HFFc6 (cell line): ENCODE data around the gene MTMR10. TPM values are rescaled to one million over a fixed set of nuclear protein-coding genes. Genes with fewer than 3 reads are reported as not detected.
A peak's percentile ranks its signal among the peaks of the same experiment; 100 is the strongest.

ENCODE experiments used
- DNase-seq: peaks from one replicate; pipeline ENCODE4 v3.0.0-alpha.2; 2018
- H3K27ac Mint-ChIP-seq: 2 replicates; pipeline ENCODE4 v1.8.0; 2020; ENCODE audit warnings: mild to moderate bottlenecking, mixed read lengths
- H3K27me3 Mint-ChIP-seq: 2 replicates; pipeline ENCODE4 v1.8.0; 2021; ENCODE audit warnings: mild to moderate bottlenecking, moderate library complexity, mixed read lengths; ENCODE audit not compliant: insufficient read depth
- H3K36me3 Mint-ChIP-seq: 2 replicates; pipeline ENCODE4 v1.8.0; 2021; ENCODE audit warnings: low read depth, mixed read lengths
- H3K4me1 Mint-ChIP-seq: 2 replicates; pipeline ENCODE4 v1.8.0; 2020; ENCODE audit warnings: low read depth, mixed read lengths
- H3K4me3 Mint-ChIP-seq: 2 replicates; pipeline ENCODE4 v1.8.0; 2020; ENCODE audit warnings: mild to moderate bottlenecking, moderate library complexity, mixed read lengths
- H3K9me3 Mint-ChIP-seq: 2 replicates; pipeline ENCODE4 v1.8.0; 2020; ENCODE audit warnings: mild to moderate bottlenecking, mixed read lengths
- total RNA-seq, 6 experiments: library from RNA; stranded (reverse); fragmentation: NEBNext Ultra II Directional; extraction: Animal tissue kit (Norgen Biotek cat#: 25700); gene quantifications; 2 replicates in 1 of 6; 3 replicates in 5 of 6; pipeline ENCODE4 v1.2.3, GENCODE V29; 2021
- TF ChIP-seq, protein P1 (sequence below): fragments of 200-600 bp; sonication (generic); IDR thresholded peaks from 2 replicates; pipeline ENCODE4 v1.5.0; 2021; ENCODE audit warnings: antibody characterized with exemption, mild to moderate bottlenecking

Gene MTMR10
- total RNA-seq, 6 experiments from 2014 or later, result 25.4 to 44.5 (median 41.5) TPM

GRCh38 chr15:31014608-31014925, 23.1 kb upstream of the MTMR10 start:
- Mint-ChIP-seq H3K9me3 (peaks cover 19% of the 10 kb centered on the region), H3K4me3 (no peak overlapping the region), H3K4me1 (peaks cover 47% of the 10 kb centered on the region), H3K27me3 (peaks cover 3% of the 10 kb centered on the region; the same call in 1 of the 2 replicates), H3K27ac (no peak overlapping the region), H3K36me3 (peaks cover 20% of the 10 kb centered on the region)
- TF ChIP-seq, protein P1, sequence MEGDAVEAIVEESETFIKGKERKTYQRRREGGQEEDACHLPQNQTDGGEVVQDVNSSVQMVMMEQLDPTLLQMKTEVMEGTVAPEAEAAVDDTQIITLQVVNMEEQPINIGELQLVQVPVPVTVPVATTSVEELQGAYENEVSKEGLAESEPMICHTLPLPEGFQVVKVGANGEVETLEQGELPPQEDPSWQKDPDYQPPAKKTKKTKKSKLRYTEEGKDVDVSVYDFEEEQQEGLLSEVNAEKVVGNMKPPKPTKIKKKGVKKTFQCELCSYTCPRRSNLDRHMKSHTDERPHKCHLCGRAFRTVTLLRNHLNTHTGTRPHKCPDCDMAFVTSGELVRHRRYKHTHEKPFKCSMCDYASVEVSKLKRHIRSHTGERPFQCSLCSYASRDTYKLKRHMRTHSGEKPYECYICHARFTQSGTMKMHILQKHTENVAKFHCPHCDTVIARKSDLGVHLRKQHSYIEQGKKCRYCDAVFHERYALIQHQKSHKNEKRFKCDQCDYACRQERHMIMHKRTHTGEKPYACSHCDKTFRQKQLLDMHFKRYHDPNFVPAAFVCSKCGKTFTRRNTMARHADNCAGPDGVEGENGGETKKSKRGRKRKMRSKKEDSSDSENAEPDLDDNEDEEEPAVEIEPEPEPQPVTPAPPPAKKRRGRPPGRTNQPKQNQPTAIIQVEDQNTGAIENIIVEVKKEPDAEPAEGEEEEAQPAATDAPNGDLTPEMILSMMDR, result no peak
- DNase-seq, result no peak

- peaks cover 45% of the 10 kb centered on the region for H3K4me1 Mint-ChIP-seq
- no peak overlapping the region for H3K4me3 Mint-ChIP-seq
- TF ChIP-seq, protein P1, result no peak
- DNase-seq, result no peak
- H3K9me3 Mint-ChIP-seq, result peaks cover 19% of the 10 kb centered on the region
- H3K36me3 Mint-ChIP-seq, result peaks cover 20% of the 10 kb centered on the region
- peak overlapping the region; percentile 47 for H3K27ac Mint-ChIP-seq
- peaks cover 3% of the 10 kb centered on the region; the same call in 1 of the 2 replicates for H3K27me3 Mint-ChIP-seq
Observed at GRCh38 chr15:31013863-31014607, 22.6 kb upstream of the MTMR10 start.

DNA sequence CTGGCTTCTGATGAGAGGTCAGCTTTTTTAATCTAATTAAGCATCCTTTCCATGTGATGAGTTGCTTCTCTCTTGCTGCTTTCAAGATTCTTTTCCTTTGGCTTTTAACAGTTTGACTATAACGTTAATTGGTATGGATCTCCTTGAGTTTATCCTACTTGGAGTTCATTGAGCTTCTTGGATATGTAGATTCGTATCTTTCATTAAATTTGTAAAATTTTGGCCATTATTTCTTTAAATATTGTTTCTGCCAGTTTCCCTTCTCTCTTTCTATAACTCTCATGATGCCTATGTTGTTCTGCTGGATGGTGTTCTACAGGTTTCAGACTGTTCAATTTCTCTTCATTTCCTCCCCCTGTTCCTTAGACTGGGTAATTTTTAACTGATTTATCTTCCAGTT, 21.0 kb upstream of the MTMR10 start:
- H3K4me3 Mint-ChIP-seq, result no peak overlapping the region
- no peak overlapping the region for H3K27ac Mint-ChIP-seq
- peaks cover 3% of the 10 kb centered on the region; the same call in 1 of the 2 replicates for H3K27me3 Mint-ChIP-seq
- H3K36me3 Mint-ChIP-seq, result peaks cover 20% of the 10 kb centered on the region
- peaks cover 19% of the 10 kb centered on the region for H3K9me3 Mint-ChIP-seq
- DNase-seq, result no peak
- TF ChIP-seq, protein P1, result no peak
- H3K4me1 Mint-ChIP-seq, result peaks cover 40% of the 10 kb centered on the region

DNA sequence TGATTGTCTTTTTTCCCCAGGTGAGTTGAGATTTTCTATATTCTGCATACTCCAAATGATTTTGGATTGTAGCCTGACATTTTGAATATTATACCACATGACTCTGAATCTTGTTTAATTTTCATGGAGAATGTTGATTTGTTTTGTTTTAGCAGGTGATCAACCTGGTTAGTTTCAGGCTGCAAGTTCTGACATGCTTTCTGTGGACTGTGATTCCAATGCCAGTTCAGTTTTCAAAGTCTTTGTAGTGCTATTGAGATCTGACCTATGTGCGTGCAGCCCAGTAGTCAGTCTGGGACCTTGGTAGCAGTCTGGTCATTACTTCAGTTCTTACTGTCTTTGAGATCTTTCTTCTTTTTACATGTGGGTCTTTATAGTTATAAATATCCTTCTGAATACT, 18.6 kb upstream of the MTMR10 start:
- Mint-ChIP-seq H3K4me3 (no peak overlapping the region), H3K36me3 (peaks cover 20% of the 10 kb centered on the region), H3K27me3 (peaks cover 3% of the 10 kb centered on the region; the same call in 1 of the 2 replicates), H3K9me3 (peaks cover 19% of the 10 kb centered on the region), H3K27ac (no peak overlapping the region), H3K4me1 (peaks cover 17% of the 10 kb centered on the region)
- no peak for DNase-seq
- TF ChIP-seq, protein P1, result no peak

DNA sequence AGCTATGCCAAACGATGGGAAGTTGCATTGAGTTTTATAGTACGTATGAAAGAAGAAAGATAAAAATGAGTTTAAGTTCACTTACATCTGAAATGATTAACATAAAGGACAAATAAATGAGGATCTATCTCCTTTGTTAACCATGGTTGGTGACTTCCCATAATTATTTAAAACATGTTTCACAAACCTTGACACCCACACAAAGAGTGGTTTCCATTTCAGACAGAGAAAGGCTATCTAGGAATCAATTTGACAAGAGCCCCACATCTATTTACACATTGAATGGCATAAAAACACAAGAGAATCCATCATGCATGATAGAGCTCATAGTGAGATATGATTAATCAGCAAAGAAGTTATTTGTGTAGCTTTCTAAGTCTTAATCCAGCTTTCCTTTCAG, 14.2 kb upstream of the MTMR10 start:
- Mint-ChIP-seq H3K27me3 (no peaks in the 10 kb centered on the region; the same call in none of the 2 replicates), H3K4me3 (no peak overlapping the region), H3K9me3 (no peaks in the 10 kb centered on the region), H3K4me1 (peaks cover 25% of the 10 kb centered on the region), H3K36me3 (no peaks in the 10 kb centered on the region), H3K27ac (no peak overlapping the region)
- DNase-seq, result no peak
- TF ChIP-seq, protein P1, result no peak
